H9 (cell line): ENCODE measurements around the gene DKK3. TPM values are rescaled to one million over a fixed set of nuclear protein-coding genes. Genes with fewer than 3 reads are reported as not detected.

Source experiments
- DNase-seq: peaks from one replicate; pipeline ENCODE4 v3.0.0-alpha.2; 2017
- H2AFZ ChIP-seq: one replicate; pipeline ENCODE4 v1.6.1; 2013; ENCODE audit warnings: mild to moderate bottlenecking, low read length, control low read depth, moderate library complexity
- H2AK5ac ChIP-seq: 2 replicates; pipeline ENCODE4 v1.6.1; 2013; ENCODE audit warnings: low read length, control low read depth, mixed read lengths; ENCODE audit not compliant: insufficient read length
- H2BK120ac ChIP-seq: one replicate; pipeline ENCODE4 v1.6.1; 2013; ENCODE audit warnings: low read depth, mild to moderate bottlenecking, low read length, control low read depth, inconsistent platforms; ENCODE audit not compliant: poor library complexity, severe bottlenecking
- H2BK12ac ChIP-seq: 2 replicates; pipeline ENCODE4 v1.6.1; 2013; ENCODE audit warnings: low read length, control low read depth, mixed read lengths, low read depth; ENCODE audit not compliant: insufficient read length
- H2BK15ac ChIP-seq: 2 replicates; pipeline ENCODE4 v1.6.1; 2013; ENCODE audit warnings: low read depth, low read length, control low read depth
- H2BK20ac ChIP-seq: one replicate; pipeline ENCODE4 v1.6.1; 2013; ENCODE audit warnings: low read depth, mild to moderate bottlenecking, low read length, control low read depth, inconsistent platforms; ENCODE audit not compliant: poor library complexity, severe bottlenecking
- H2BK5ac ChIP-seq: 2 replicates; pipeline ENCODE4 v1.6.1; 2013; ENCODE audit warnings: low read length, control low read depth, mixed read lengths; ENCODE audit not compliant: insufficient read length
- H3K14ac ChIP-seq: 2 replicates; pipeline ENCODE4 v1.6.1; 2013; ENCODE audit warnings: low read length, control low read depth; ENCODE audit not compliant: insufficient read depth
- H3K18ac ChIP-seq: 2 replicates; pipeline ENCODE4 v1.6.1; 2013; ENCODE audit warnings: low read depth, mild to moderate bottlenecking, mixed read lengths, low read length, control low read depth; ENCODE audit not compliant: insufficient read length
- H3K23ac ChIP-seq: 2 replicates; pipeline ENCODE4 v1.6.1; 2013; ENCODE audit warnings: low read length, control low read depth, mixed read lengths, low read depth; ENCODE audit not compliant: insufficient read length
- H3K23me2 ChIP-seq: 2 replicates; pipeline ENCODE4 v1.6.1; 2013; ENCODE audit warnings: low read depth, mild to moderate bottlenecking, mixed read lengths, low read length, control low read depth; ENCODE audit not compliant: insufficient read length, poor library complexity, severe bottlenecking
- H3K27ac ChIP-seq: 2 replicates; pipeline ENCODE4 v1.5.1; 2013; ENCODE audit warnings: low read length, control low read depth, mixed read lengths, low read depth; ENCODE audit not compliant: insufficient read length
- H3K27me3 ChIP-seq: 2 replicates; pipeline ENCODE4 v1.6.1; 2013; ENCODE audit warnings: low read length, control low read depth, inconsistent platforms; ENCODE audit not compliant: insufficient read depth
- H3K4ac ChIP-seq: 2 replicates; pipeline ENCODE4 v1.6.1; 2013; ENCODE audit warnings: low read depth, mild to moderate bottlenecking, control low read depth, inconsistent platforms, low read length, moderate library complexity
- H3K4me1 ChIP-seq: 2 replicates; pipeline ENCODE4 v1.6.1; 2013; ENCODE audit warnings: low read length, control low read depth, inconsistent platforms; ENCODE audit not compliant: insufficient read depth
- H3K4me2 ChIP-seq: 2 replicates; pipeline ENCODE4 v1.6.1; 2013; ENCODE audit warnings: low read length, control low read depth, mixed read lengths; ENCODE audit not compliant: insufficient read length, insufficient read depth
- H3K56ac ChIP-seq: 2 replicates; pipeline ENCODE4 v1.6.1; 2013; ENCODE audit warnings: low read depth, mild to moderate bottlenecking, mixed read lengths, low read length, control low read depth; ENCODE audit not compliant: insufficient read length
- H3K79me1 ChIP-seq: 2 replicates; pipeline ENCODE4 v1.6.1; 2013; ENCODE audit warnings: low read depth, mild to moderate bottlenecking, moderate library complexity, low read length, control low read depth, inconsistent platforms; ENCODE audit not compliant: insufficient read depth, poor library complexity, severe bottlenecking
- H3K79me2 ChIP-seq: 2 replicates; pipeline ENCODE4 v1.6.1; 2013; ENCODE audit warnings: low read length, control low read depth, inconsistent platforms; ENCODE audit not compliant: insufficient read depth
- H3K9ac ChIP-seq: 2 replicates; pipeline ENCODE4 v1.6.1; 2013; ENCODE audit warnings: low read length, control low read depth, mixed read lengths; ENCODE audit not compliant: insufficient read length; ENCODE audit errors: extremely low read depth
- H3K9me3 ChIP-seq: one replicate; pipeline ENCODE4 v1.6.1; 2013; ENCODE audit warnings: low read depth, low read length, inconsistent platforms; ENCODE audit not compliant: control insufficient read depth
- H3T11ph ChIP-seq: one replicate; pipeline ENCODE4 v1.6.1; 2013; ENCODE audit warnings: mild to moderate bottlenecking, low read length, control low read depth, inconsistent platforms
- H4K20me1 ChIP-seq: one replicate; pipeline ENCODE4 v1.6.1; 2013; ENCODE audit not compliant: control insufficient read depth, insufficient read length, insufficient read depth
- H4K5ac ChIP-seq: 2 replicates; pipeline ENCODE4 v1.6.1; 2013; ENCODE audit warnings: low read depth, mild to moderate bottlenecking, mixed read lengths, low read length, control low read depth; ENCODE audit not compliant: insufficient read length
- H4K8ac ChIP-seq: replicated peaks from 2 replicates; pipeline ENCODE4 v1.6.1; 2013; ENCODE audit warnings: low read length, control low read depth, mixed read lengths, low read depth; ENCODE audit not compliant: insufficient read length
- H4K91ac ChIP-seq: 2 replicates; pipeline ENCODE4 v1.6.1; 2013; ENCODE audit warnings: low read depth, mild to moderate bottlenecking, moderate library complexity, mixed read lengths, low read length, control low read depth; ENCODE audit not compliant: insufficient read length
- H3K27ac Mint-ChIP-seq, 3 experiments: 2 replicates in 2 of 3; 3 replicates in 1 of 3; pipeline ENCODE4 v1.8.0; 2020 to 2021; ENCODE audit warnings: mixed read lengths in 3 of 3, mild to moderate bottlenecking in 1 of 3, moderate library complexity in 1 of 3
- H3K27me3 Mint-ChIP-seq: 2 replicates; pipeline ENCODE4 v1.8.0; 2021; ENCODE audit warnings: low read depth, mild to moderate bottlenecking, moderate library complexity, mixed read lengths
- H3K36me3 Mint-ChIP-seq, 3 experiments: 2 replicates in 2 of 3; 3 replicates in 1 of 3; pipeline ENCODE4 v1.8.0; 2020 to 2021; ENCODE audit warnings: low read depth in 3 of 3, mixed read lengths in 3 of 3; ENCODE audit not compliant: insufficient read depth in 1 of 3
- H3K4me1 Mint-ChIP-seq, 2 experiments: 2 replicates each; pipeline ENCODE4 v1.8.0; 2020; ENCODE audit warnings: mixed read lengths in 2 of 2
- H3K4me3 Mint-ChIP-seq, 2 experiments: 2 replicates in 1 of 2; 3 replicates in 1 of 2; pipeline ENCODE4 v1.8.0; 2020 to 2021; ENCODE audit warnings: mild to moderate bottlenecking in 2 of 2, mixed read lengths in 2 of 2, moderate library complexity in 1 of 2
- H3K9me3 Mint-ChIP-seq, 2 experiments: 2 replicates in 1 of 2; 3 replicates in 1 of 2; pipeline ENCODE4 v1.8.0; 2020; ENCODE audit warnings: mild to moderate bottlenecking in 2 of 2, mixed read lengths in 2 of 2, moderate library complexity in 1 of 2
- CTCF ChIP-seq: fragments of 200-600 bp; sonication (generic); conservative IDR thresholded peaks from 3 replicates; pipeline ENCODE4 v1.8.0; 2021; ENCODE audit warnings: antibody characterized with exemption, mild to moderate bottlenecking
- WGBS: extraction: QIAGEN DNeasy Blood & Tissue Kit; methylation state at CpG from one replicate; pipeline ENCODE4 v1.1.7; 2013; ENCODE audit warnings: missing lambda C conversion rate, low lambda C conversion rate, mixed read lengths; ENCODE audit not compliant: insufficient read length; ENCODE audit errors: extremely low coverage; 5-methylcytosine and 5-hydroxymethylcytosine counted together
- total RNA-seq: library from RNA; stranded (reverse); gene quantifications from 2 replicates; pipeline ENCODE4 v1.2.1, GENCODE V29; 2021

Gene DKK3
- total RNA-seq, 1 experiment from 2014 or later: 17.1 TPM

GRCh38 chr11:11998091-11998781 is 10.2 kb downstream of the DKK3 start:
- Histone ChIP-seq H3K9ac (no peak overlapping the region), H2BK20ac (no peak overlapping the region), H3K4me1 (no peaks in the 10 kb centered on the region), H2BK5ac (no peak overlapping the region), H3K18ac (no peak overlapping the region), H3K4me2 (no peak overlapping the region), H2BK12ac (no peak overlapping the region), H3K56ac (no peak overlapping the region), H2BK15ac (no peak overlapping the region), H2AFZ (no peak overlapping the region), H3K79me1 (no peaks in the 10 kb centered on the region), H3K27me3 (no peaks in the 10 kb centered on the region), H3T11ph (no peak overlapping the region), H2BK120ac (no peak overlapping the region), H3K9me3 (no peaks in the 10 kb centered on the region), H3K27ac (no peak overlapping the region), H3K79me2 (no peaks in the 10 kb centered on the region), H4K8ac (no peak overlapping the region), H4K91ac (no peak overlapping the region), H3K4ac (no peak overlapping the region), H3K23me2 (no peaks in the 10 kb centered on the region), H3K14ac (no peak overlapping the region), H4K20me1 (no peaks in the 10 kb centered on the region), H4K5ac (no peak overlapping the region), H3K23ac (no peak overlapping the region), H2AK5ac (no peak overlapping the region)
- H3K4me3 Mint-ChIP-seq: no peak overlapping the region
- no peaks in the 10 kb centered on the region; a peak in 1 of 5 replicates for H3K9me3 Mint-ChIP-seq
- H3K4me1 Mint-ChIP-seq: peaks cover 0 to 4% of the 10 kb centered on the region in 2 experiments; a peak in 1 of 4 replicates
- no peak overlapping the region for H3K27ac Mint-ChIP-seq
- no peak for TF ChIP-seq CTCF
- DNase-seq: no peak
- no CpG with 5 or more reads among the region's 8 CpGs for WGBS
- H3K27me3 Mint-ChIP-seq: no peaks in the 10 kb centered on the region
- H3K36me3 Mint-ChIP-seq: peaks cover 5 to 27% (median 20%) of the 10 kb centered on the region in 3 experiments; a peak in 6 of 7 replicates
